ENCODE data around the gene CRABP1. TPM values are rescaled to one million over a fixed set of nuclear protein-coding genes. Genes with fewer than 3 reads are reported as not detected.
A peak's percentile ranks its signal among the peaks of the same experiment; 100 is the strongest.

Gene CRABP1
- not detected for total RNA-seq
- long read RNA-seq = 0 reads

- ATAC-seq = no peak
- intact Hi-C loops (cut with DNase I) = no loop called here
- no peak for DNase-seq
Observed at GRCh38 chr15:78340231-78341056, at the start of gene CRABP1. CRABP1 (plus strand) TSS chr15:78340353; CDS start chr15:78340429, 76 bp downstream.

- no peak for DNase-seq
- intact Hi-C loops (cut with DNase I) = no loop called here
- ATAC-seq = no peak
Observed at GRCh38 chr15:78291052-78291451, 49.1 kb upstream of the CRABP1 start.

GRCh38 chr15:78291698-78292097 is 48.5 kb upstream of the CRABP1 start:
- intact Hi-C loops (cut with DNase I) = no loop called here
- ATAC-seq (no peak), DNase-seq (no peak)

- intact Hi-C loops (cut with DNase I) = no loop called here
- no peak for ATAC-seq
Observed at GRCh38 chr15:78292219-78292618, 47.9 kb upstream of the CRABP1 start.

GRCh38 chr15:78299101-78299930 is 40.8 kb upstream of the CRABP1 start, which contains the start of gene SKIC8:
SKIC8 (minus strand) TSS chr15:78299609; CDS start chr15:78295686, 3,923 bp downstream.
- intact Hi-C loops (cut with DNase I) = no loop called here
- peak; percentile 94 for DNase-seq
- ATAC-seq = peak; percentile 100

More at GRCh38 chr15:78292219-78292618, 47.9 kb upstream of the CRABP1 start:
- no peak for DNase-seq

GRCh38 chr15:78301326-78301725 is 38.8 kb upstream of the CRABP1 start:
- intact Hi-C loops (cut with DNase I) = no loop called here
- DNase-seq (no peak), ATAC-seq (no peak)

- DNase-seq (no peak), ATAC-seq (no peak)
- intact Hi-C loops (cut with DNase I) = no loop called here
Observed at GRCh38 chr15:78301828-78302227, 38.3 kb upstream of the CRABP1 start.

GRCh38 chr15:78302579-78303312 is 37.4 kb upstream of the CRABP1 start:
- DNase-seq = no peak
- intact Hi-C loops (cut with DNase I) = no loop called here
- ATAC-seq = no peak

GRCh38 chr15:78304216-78305066 is 35.7 kb upstream of the CRABP1 start:
- DNase-seq (no peak), ATAC-seq (no peak)
- intact Hi-C loops (cut with DNase I) = loop anchor here (5.0 kb wide), 2 partner anchors 118 to 178 kb away; no protein-coding TSS in a partner anchor

GRCh38 chr15:78306176-78306774 is 33.9 kb upstream of the CRABP1 start:
- no peak for ATAC-seq
- intact Hi-C loops (cut with DNase I) = loop anchor here (5.0 kb wide), 2 partner anchors 116 to 176 kb away; no protein-coding TSS in a partner anchor

GRCh38 chr15:78307976-78308375 is 32.2 kb upstream of the CRABP1 start:
- ATAC-seq (no peak), DNase-seq (no peak)
- intact Hi-C loops (cut with DNase I) = loop anchor here (2.0 to 5.0 kb wide), 3 partner anchors 114 to 174 kb away; no protein-coding TSS in a partner anchor

More at GRCh38 chr15:78306176-78306774, 33.9 kb upstream of the CRABP1 start:
- DNase-seq = no peak

GRCh38 chr15:78308422-78309032 is 31.6 kb upstream of the CRABP1 start:
- intact Hi-C loops (cut with DNase I) = loop anchor here (2.0 to 5.0 kb wide), 3 partner anchors 114 to 174 kb away; no protein-coding TSS in a partner anchor
- peak; percentile 83 to 85 for ATAC-seq
- DNase-seq = peak; percentile 66

- intact Hi-C loops (cut with DNase I) = no loop called here
- ATAC-seq = no peak
- DNase-seq = no peak
Observed at GRCh38 chr15:78311292-78311691, 28.9 kb upstream of the CRABP1 start.

- no peak for DNase-seq
- ATAC-seq = no peak
- intact Hi-C loops (cut with DNase I) = no loop called here
Observed at GRCh38 chr15:78312536-78312935, 27.6 kb upstream of the CRABP1 start.

GRCh38 chr15:78312957-78313356 is 27.2 kb upstream of the CRABP1 start:
- DNase-seq (no peak), ATAC-seq (no peak)
- intact Hi-C loops (cut with DNase I) = no loop called here

- ATAC-seq (no peak), DNase-seq (no peak)
- intact Hi-C loops (cut with DNase I) = no loop called here
Observed at GRCh38 chr15:78313383-78313782, 26.8 kb upstream of the CRABP1 start.

GRCh38 chr15:78314181-78314581 is 26.0 kb upstream of the CRABP1 start:
- intact Hi-C loops (cut with DNase I) = no loop called here
- DNase-seq (no peak), ATAC-seq (no peak)
